ENCODE results near the gene LRBA.

DNA sequence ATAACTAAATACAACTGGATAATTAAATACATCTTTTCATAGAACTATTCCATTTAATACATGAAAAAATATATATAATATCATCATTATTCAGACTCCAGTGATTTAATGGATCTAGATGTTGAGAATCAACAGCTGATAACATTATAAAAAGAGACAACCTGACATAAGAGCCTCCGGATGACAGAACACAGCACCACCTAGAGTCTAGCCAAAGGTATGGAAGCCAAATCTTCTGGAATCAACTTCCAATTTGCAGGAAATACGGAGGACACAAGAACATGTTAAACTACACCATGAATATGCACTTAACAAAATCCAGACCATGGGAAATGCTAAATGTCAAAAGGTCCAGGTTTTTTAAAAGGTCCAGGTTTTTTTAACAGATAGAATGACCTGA, 55.0 kb downstream of the LRBA start:
- TF ChIP-seq POLR2A (IDR thresholded peaks at IDR 0.05) (no peak), CTCF (IDR thresholded peaks at IDR 0.05 in 4 of 5, conservative IDR thresholded peaks at IDR 0.05 in 1 of 5) (no peak)

Measured in gastrocnemius medialis (tissue), 4 donors.